ENCODE results near the gene CACNA1S.

GRCh38 chr1:201092738-201093137 lies 19.5 kb downstream of the CACNA1S start:
- TF ChIP-seq CTCF (IDR thresholded peaks at IDR 0.05; ENCODE audit: low read length) (no peak), EZH2phosphoT487 (IDR thresholded peaks at IDR 0.05; ENCODE audit: low read length) (no peak)

All from MM.1S (cell line).